ENCODE results near the gene TREM1.

The TREM1 gene

DNA sequence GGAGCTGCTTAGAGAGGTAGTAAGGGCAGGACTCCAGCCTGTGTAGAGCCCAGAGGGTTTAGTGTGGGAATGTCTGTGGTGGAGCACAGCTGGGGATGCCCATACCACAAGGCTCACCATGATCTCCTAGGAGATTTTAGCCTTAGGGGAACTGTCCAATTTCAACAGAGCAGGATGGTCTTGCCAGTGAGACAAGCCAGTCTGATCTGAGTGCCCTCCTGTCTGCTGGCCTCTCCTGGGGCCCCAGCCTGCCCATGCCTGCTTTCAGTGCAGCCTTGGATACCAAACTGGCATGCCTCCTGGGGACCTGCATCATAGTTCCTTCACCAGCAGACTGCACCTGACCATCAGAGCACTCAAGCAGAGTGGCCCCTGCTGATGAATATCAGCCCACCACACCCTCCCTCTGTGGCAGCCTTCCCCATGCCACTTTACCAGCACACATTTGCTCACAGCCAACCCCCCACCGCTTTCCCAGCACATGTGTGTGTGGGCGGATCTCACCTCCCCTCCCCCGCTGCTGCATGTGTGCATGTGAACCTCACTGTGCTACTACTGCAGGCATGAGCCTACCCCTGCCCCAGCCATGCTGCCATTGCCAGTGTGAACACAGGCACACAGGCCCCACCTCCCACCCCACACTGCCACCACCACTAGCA lies 7.9 kb upstream of the TREM1 start:
- no peak for DNase-seq (ENCODE audit: low read depth)

DNA sequence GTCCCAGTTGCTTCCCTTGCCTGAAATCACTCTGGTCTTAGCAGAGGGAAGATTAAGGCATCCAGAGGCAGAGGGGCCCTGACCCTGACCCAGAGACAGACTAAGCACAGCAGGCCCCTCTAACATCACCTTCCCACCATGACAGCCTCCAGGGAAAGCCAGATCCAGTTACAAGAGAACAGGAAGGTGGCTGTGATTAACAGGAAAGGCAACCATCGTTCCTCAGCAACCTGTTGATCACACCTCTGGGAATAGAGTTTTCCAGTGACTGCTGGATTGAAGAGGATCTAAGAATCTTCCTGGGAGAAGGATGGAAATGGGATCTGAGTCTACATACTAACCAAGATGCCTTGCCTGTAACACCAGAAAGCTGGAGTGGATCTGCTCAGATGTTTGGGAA lies 5.2 kb upstream of the TREM1 start:
- no peak for DNase-seq (ENCODE audit: low read depth)

DNA sequence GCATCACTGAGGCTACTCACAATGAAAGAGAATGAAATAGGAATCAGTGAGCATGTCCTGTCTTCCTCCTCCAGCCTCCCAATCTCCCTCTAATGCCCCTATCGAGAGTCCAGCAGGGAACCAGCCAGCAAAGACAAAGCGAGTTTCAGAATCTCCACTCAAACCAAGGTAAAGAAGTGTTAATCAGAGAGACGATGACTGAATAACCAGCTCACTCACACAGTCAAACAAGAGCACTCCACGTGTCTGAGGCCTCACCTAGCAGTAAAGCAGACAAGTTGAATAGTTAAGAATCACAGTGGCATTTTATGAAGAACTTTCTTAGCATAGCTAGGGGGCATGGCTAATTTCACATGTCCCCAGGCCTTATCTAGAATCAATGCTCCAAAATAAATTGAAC lies 3.3 kb upstream of the TREM1 start:
- DNase-seq (ENCODE audit: low read depth): no peak

DNA sequence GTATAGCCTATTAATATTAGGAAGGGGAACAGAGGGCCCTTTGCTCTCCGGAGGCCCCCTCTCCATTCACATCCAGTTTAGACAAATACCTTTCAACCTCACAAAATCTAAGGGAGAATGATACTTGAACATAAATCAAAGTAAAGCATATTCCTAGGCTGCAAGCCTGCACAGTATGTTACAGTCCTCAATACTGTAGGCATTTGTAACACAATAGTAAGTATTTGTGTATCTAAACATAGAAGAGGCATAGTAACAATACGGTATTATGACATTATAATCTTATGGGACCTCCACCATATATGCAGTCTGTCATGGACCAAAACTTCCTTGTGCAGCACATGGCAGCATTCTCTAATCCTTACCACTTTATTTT lies 2.3 kb upstream of the TREM1 start:
- no peak for DNase-seq (ENCODE audit: low read depth)

DNA sequence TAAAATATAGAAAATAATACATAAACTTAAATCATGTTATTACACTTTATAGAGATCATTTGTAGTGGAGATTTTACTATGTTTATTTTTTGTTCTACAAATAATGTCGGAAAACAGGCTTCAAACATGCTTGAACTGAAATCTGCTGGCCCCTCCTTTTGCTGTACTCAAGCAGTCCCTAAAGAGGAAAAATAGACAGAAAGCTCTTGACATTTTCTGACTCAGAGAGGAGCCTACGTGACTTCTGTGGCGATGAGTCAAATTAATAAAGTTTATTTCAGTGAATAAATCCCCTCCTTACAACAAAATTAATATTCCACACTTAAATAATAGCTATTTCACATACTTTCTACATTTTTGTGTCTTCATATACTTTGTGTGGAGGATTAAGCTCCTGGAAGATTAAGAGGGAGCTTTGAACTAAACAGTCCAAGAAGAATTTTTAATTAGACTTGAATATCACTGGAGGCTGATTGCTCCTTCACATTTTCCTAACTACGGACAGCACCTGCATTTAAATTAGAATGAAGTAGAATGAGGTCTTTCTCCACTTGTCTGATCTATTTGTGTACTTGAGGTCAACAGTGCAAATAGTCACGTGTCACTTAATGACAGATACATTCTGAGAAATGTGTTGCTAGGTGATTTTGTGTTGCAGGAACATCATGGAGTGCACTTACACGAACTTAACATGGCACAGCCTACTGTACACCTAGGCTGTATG lies 1.7 kb upstream of the TREM1 start:
- no peak for DNase-seq (ENCODE audit: low read depth)

DNA sequence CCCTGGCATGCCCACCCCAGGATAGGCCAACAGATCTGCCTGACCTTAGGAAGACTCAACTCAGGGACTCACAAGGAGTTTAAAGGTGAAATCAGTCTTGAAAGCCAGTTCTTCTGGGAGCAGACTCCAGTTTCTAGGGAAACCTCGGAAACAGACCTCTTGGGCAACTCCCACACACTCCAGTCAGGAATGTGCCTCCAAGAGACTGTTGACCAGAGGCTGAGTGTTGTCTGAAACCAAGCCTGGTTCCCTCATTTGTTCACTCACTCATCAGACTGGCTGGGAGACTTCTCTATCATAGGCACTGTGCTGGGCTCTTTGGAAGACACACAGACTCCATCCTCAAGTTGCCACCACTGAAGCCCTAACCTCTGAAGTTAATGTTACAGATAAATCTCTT lies 1.8 kb downstream of the TREM1 start:
- no peak for DNase-seq (ENCODE audit: low read depth)

DNA sequence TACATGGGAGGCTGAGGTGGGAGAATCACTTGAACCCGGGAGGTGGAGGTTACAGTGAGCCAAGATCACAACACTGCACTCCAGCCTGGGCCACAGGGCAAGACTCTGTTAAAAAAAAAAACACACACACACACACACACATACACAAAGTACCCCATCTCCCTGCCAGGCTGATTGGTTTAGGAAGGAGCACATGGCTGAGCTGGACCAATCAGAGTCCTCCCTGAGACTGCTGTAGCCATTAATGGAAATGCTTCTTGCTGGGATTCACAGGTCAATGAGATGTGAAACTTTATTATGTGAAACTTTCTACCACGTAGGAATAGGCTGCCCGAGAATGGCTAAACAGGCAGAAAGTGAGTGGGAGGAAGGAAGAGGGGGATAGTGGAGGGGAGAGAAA lies 2.9 kb downstream of the TREM1 start:
- no peak for DNase-seq (ENCODE audit: low read depth)

DNA sequence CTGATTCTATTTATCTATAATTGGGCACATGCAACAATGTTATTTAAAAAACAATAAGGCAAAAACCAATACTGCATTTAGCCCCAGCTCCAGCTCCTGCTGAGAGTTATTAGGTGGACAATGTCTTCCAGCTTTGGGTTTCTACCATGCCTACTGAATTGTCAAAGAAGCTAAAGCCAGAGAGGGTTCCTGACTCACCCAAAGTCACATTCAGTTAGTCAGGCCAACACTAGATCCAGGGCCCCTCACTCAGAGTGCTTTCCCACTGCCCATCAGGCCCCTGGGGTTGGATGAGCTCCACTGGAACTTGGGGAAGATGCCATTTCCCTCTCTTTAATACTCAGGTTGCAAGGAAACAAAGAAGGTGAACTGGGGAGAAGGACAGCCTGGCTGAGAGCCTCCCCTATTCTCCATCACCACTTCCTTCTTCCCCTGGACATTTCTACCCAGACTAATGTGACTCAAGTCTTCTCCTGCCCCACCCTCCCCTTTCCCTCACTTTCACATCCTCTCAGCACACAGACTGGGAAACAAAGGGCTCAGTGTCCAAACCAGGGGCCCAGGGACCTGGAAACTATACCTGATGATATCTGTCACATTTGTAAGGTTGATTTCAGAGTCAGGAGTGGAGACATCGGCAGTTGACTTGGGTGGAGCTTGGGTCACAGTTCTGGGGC lies 6.0 kb downstream of the TREM1 start:
- DNase-seq (ENCODE audit: low read depth): no peak

DNA sequence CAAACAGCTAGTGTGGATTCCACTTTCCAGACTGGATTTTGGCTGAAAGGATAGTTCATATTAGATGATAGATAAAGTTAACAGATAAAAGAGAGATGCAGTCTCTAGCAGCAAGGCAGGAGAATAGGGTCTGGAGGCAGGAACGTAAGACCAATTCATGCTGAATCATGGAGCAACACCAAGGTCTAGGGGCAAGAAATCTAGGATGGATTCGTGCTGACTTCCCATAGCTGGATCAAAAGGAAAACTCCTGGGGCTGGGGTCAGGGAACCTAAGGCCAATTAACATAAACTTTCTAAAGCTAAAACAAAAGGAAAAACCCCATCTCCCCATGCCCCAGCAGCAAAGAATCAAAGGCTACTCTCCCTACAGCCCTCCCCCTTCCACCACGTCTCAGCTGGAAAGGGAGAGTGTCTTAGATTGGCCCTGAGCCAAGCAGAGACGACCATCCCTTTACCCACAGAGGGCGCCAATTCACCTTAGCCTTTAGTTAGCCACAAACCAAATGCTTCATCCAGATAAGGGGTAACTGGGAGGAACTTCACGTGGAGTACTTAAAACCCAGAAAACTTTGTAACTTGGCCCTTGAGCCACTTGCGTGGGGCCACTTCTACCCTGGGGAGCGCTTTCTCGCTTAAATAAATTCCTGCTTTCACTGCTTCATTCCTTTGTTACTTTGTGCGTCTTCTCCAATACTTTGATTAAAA lies 7.6 kb downstream of the TREM1 start:
- peak; percentile 43 for DNase-seq (ENCODE audit: low read depth)

DNA sequence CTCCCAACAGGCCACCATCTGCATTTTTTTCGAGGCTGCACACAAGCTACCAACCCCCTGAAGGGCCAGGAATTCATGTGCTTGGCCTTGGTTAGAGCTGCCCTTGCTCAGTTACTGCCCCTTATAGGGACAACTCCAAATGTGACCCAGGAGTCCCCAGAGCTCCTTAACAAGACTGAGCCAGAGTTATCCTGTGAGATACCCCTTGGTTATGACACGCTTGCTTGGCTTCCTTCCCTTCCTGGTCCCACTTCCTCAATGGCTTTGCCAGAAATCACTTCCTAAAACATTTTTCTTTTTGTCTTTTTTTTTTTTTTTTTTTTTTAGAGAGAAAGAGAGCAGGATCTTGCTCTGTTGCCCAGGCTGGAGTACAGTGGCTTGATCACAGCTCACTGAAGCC lies 8.9 kb downstream of the TREM1 start:
- no peak for DNase-seq (ENCODE audit: low read depth)

DNA sequence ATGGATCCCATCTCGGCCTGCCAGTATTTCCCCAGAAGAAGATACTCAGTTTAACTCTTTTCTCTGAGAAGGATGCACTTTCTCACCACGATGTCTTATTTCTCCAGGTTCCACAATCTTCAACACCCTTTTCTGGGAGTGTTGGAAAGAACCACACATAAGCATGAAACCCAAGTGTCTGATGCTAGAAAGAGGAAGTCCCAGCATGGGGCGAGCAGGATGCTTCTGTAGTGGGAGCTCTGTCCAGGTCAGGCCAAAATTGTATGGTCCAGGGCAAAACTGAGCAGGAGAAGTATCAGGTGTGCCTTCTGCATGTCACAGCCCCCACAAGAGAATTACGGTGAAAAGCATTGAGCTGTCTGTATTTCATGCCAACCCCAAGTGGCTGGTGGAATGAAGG lies 11.0 kb downstream of the TREM1 start:
- DNase-seq (ENCODE audit: low read depth): no peak

DNA sequence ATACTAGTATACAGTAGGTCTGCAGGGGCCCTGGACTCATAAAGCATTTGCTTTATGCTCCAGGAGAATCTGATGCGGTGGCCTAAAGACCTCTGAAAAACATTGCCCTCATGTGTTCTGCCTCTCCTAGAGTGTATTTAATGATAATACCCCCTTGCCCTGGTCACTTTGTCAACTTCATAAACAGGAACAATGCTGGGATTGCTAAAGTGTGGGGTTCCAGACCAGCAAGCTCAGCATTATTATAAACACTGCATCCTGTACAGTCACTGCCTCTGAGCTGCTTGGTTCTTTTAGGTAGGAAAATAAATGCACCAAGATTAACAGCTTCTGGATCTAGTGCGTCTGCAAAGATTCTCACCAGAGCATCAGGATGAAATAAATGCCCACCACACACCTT lies 12.2 kb downstream of the TREM1 start:
- DNase-seq (ENCODE audit: low read depth): no peak

DNA sequence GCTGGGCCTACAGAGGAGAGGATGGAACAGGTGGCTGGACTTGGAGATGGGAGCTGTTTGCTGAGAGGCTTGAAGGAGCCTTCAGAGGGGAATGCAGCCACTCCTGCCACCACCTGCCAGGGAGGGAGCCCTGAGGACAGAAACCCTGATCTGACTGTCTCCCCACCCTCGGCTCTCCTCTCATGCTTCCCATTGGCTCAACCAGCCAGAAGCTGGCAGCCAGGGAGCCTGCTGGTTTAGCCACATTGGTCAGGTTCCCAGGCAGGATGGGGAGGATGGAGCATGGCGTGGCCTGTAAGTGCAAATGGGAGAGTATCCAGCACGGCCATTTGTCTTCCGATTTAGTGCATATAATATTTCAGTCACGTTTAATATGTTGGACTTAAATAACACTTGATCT lies 12.8 kb downstream of the TREM1 start:
- no peak for DNase-seq (ENCODE audit: low read depth)

DNA sequence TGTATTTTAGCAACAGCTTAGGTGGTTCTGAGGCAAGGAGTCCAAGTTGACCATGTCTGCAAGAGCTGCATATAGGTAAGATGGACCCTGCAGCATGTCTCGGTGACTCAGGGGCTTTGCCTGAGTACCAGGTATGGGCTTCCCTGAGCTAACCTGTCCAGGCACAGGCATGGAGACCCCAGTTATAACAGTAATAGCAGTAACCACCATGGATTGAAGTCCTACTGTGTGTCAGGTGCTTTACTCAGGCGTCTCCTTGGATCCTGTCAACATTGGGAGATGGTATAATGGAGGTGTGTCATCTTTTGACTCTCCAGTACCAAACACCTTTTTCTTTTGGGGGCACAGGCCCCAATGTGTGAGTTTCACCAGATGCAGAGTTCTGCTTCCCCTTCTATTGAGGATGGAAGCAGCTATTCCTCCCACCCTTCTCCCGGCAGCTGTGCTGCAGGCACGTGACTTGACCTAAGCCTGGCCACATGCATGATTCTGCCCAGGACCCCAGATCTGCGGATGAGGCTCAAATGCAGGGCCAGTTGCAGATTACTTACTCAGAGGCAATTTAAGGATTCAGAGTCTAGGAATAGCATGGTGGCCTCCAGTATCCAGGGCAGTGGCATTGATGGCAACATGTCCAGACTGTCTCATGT lies 13.8 kb downstream of the TREM1 start:
- no peak for DNase-seq (ENCODE audit: low read depth)

DNA sequence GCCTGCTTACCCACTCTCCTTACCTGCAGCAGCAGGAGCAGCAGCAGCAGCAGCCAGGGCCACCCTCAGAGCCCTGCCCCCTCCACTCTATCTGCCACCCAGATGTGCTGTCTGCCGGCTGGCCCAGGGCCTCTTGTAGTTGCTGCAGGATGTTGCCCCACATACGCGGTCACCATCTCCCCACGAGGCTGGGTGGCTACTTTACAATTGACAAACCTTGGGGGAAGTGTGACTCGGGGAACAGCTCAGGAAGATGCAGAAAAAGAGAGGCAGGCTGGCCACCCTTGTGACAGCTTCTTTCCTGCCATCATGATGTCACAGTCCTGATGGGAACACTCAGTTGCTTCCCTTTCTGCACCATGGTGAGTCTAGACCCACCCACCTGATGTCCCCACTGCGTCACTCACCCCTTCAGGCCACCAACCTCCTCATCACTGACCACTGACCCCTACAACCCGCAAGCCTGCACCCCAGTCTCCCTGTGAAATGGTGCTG lies 14.5 kb downstream of the TREM1 start:
- DNase-seq (ENCODE audit: low read depth): no peak

DNA sequence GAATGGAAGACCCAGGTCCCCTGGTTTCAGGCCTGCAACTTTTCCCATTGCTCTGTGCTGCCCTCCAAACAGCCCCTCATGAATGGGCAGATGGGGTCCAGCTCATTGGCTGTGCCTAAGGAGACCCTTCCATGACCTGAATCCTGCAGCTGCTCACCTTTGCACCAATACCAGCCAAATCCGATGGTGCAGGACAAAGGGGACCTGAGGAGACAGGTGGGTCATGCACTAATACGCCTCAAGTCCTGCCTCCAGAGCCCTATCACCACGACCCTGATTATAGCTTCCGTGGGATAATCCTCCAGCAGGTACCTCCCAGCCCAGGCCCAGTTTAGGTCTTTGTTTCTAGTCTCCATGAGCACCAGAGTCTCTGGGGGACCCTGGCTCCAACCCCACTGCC lies 16.8 kb downstream of the TREM1 start:
- no peak for DNase-seq (ENCODE audit: low read depth)

DNA sequence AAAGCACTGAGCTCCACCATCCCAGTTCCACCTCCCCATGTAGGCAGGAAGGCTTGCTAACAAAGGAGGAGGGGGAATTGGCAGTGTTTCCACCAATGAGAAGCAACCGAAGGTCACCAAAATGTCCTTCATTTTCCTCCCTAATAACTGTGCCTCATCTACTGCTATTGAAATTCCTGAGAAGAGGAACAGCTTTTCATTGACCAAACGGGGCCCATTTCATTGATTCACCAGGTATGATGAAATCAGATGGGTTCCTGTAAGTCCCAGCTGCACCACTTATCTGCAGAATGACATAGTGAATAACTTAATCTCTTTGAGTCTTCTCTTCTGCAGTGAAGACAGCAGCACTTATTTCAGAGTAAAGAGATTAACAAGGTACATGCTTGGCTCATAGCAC lies 17.3 kb downstream of the TREM1 start:
- no peak for DNase-seq (ENCODE audit: low read depth)

DNA sequence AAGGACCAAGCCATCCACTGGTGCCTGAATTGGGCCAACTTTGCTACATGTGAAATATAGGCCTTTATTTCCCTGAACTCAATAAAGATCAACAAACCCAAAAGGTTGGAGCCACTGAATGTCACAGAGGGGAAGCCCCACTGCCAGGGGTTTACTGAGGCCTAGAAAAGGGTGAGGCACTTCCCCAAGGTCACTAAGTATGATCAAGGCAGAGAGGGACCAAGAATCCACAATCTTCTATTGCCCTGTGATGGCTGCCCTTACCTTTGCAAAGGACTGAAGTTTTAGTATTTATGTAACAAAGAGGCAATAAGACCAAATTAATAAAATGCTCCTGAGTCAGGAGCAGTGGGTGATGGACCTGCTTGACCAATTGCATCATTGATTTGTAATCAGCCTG lies 18.0 kb downstream of the TREM1 start:
- DNase-seq (ENCODE audit: low read depth): no peak

DNA sequence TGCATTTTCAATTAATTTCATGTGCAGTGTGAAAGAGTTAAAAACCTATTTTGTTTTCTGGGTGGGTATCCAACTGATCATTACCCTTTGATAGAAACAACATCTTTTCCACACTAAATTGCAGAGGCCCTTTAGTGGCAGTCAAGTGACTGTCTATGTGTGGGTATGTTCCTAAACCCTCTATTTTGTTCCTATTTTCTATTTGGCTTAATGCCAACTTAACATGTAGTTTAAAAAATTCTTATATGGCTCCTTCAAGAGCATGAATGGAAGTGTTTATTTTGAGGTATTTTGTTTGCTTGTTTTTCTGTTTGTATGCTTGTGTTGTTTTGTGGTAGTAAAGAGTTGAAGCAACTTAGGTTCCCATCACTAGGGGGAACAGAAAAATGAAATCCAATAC lies 19.9 kb downstream of the TREM1 start:
- no peak for DNase-seq (ENCODE audit: low read depth)

DNA sequence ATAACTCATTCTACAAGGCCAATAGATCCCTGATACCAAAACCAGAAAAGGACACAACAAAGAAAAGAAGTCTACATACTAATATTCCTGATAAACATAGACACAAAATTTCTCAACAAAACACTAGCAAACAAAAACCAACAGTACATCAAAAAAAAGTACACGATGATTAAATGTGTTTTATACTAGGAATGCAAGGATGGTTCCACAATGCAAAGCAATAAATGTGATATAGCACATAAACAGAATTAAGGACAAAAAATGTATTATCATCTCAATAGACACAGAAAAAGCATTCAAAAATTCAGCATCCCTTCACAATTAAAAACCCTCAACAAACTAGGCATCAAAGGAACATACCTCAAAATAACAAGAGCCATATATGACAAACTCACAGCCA lies 23.2 kb downstream of the TREM1 start:
- no peak for DNase-seq (ENCODE audit: low read depth)

DNA sequence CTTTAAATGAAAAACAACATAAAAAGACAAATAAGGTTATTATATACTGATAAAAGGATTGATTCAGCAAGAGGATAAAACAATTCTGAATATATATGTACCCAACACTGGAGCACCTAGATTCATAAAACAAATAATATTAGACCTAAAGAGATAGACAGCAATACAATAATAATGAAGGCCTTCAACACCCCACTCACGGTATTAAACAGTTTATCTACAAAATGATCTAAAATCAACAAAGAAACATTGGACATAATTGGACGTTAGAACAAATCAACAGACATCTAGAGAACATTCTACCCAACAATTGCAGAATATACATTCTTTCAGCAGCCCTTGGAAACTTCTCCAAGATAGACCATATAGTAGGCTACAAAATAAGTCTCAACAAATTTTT lies 24.1 kb downstream of the TREM1 start:
- no peak for DNase-seq (ENCODE audit: low read depth)

DNA sequence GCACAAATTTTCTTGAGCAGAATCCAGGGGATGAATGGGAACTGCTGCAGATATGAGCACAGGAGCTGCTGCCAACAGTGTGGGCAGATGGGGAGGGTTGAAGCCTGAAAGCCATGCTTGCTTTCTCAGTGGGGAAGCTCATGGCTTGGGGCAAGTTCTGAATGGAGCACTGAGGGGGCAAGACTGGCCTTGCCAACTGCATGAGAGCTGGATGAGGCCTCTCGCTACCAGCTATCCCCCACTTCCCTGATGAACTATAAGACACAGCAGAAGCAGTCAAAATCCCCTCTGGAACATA lies 28.3 kb downstream of the TREM1 start:
- no peak for DNase-seq (ENCODE audit: low read depth)

Measured in stimulated activated CD8-positive, alpha-beta memory T cell treated with anti-CD3 and anti-CD28 coated beads, Interleukin-4, amount 100 ng/mL, for 24 hours (primary cell).